BJ (cell line): ENCODE measurements around the gene FAM163A. TPM values are rescaled to one million over a fixed set of nuclear protein-coding genes. Genes with fewer than 3 reads are reported as not detected.

Source experiments
- CTCF ChIA-PET: fragments of 350-600 bp; formaldehyde crosslinking; extraction: SDS; loops from one replicate; lab custom pipeline; 2021; ENCODE audit warnings: antibody characterized with exemption, inconsistent platforms; lab: Yijun Ruan, JAX
- POLR2A ChIA-PET: fragments of 300-600 bp; sonication (Branson Sonifier 250); formaldehyde crosslinking; extraction: SDS; loops from one replicate; lab custom pipeline; 2021; ENCODE audit warnings: antibody characterized with exemption; lab: Charles Lee
- DNase-seq: peaks from one replicate; pipeline ENCODE4 v3.0.0-alpha.2; 2011; ENCODE audit warnings: low read depth
- H3K27me3 ChIP-seq: 2 replicates; pipeline ENCODE4 v1.6.0; 2011; ENCODE audit warnings: low read length; ENCODE audit not compliant: control insufficient read depth, insufficient read depth
- H3K36me3 ChIP-seq: 2 replicates; pipeline ENCODE4 v1.5.1; 2011; ENCODE audit warnings: low read length; ENCODE audit not compliant: control insufficient read depth, insufficient read depth
- H3K4me3 ChIP-seq: 2 replicates; pipeline ENCODE4 v1.5.1; 2011; ENCODE audit warnings: low read depth, mild to moderate bottlenecking, control low read depth, low read length
- CTCF ChIP-seq: IDR thresholded peaks from 2 replicates; pipeline ENCODE4 v1.5.1; 2011; ENCODE audit warnings: low read depth, mild to moderate bottlenecking, control low read depth, inconsistent platforms, low read length, moderate library complexity; ENCODE audit not compliant: insufficient read depth
- polyA plus RNA-seq: library from polyadenylated mRNA; depleted of rRNA; stranded (reverse); fragments of >200 nt; gene quantifications from 2 replicates; pipeline ENCODE4 v1.2.3, GENCODE V29; 2011

Gene FAM163A
- polyA plus RNA-seq, 1 experiment, result not detected

GRCh38 chr1:179761296-179761695 is 18.2 kb downstream of the FAM163A start:
- H3K4me3 ChIP-seq, result no peak overlapping the region
- no peaks in the 10 kb centered on the region for H3K36me3 ChIP-seq
- POLR2A ChIA-PET, result no interaction called here
- no peak for DNase-seq
- CTCF ChIA-PET, result interaction anchor here (0.7 to 1.3 kb wide), 2 partner anchors 48 to 53 kb away, joined by 3 to 9 read pairs; no protein-coding TSS in a partner anchor
- TF ChIP-seq CTCF, result no peak
- peaks cover 4% of the 10 kb centered on the region for H3K27me3 ChIP-seq

- Histone ChIP-seq H3K4me3 (no peak overlapping the region), H3K36me3 (no peaks in the 10 kb centered on the region), H3K27me3 (peaks cover 4% of the 10 kb centered on the region)
- CTCF ChIA-PET, result interaction anchor here (0.5 to 1.9 kb wide), 6 partner anchors 12 to 53 kb away, joined by 3 to 9 read pairs (median 4); no protein-coding TSS in a partner anchor
- POLR2A ChIA-PET, result no interaction called here
- TF ChIP-seq CTCF, result no peak
- no peak for DNase-seq
Measured at GRCh38 chr1:179761846-179762640, 19.0 kb downstream of the FAM163A start.

DNA sequence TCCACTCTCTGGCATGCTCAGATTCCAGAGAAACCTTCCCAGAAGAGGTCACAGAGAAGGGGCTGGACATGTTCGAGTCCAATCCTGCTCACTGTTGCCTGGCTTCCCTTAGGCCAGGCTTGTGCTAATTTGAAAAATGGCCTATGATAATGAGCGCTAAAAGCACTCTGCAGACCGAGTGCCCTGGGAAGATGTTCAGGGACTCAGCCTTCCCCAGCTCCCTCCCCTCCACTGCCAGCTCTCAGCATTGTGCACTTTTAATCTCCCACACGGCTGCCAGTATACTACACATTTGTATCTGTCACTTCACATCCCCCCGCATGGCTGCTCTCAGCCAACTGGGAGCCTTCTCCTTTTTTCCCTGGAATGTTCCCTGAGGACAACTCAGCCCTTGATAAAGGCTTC is 24.1 kb downstream of the FAM163A start:
- no peaks in the 10 kb centered on the region for H3K36me3 ChIP-seq
- H3K4me3 ChIP-seq, result no peak overlapping the region
- 0 out of 2 replicates have a peak, but pooled peaks cover 1% of the 10 kb centered on the region for H3K27me3 ChIP-seq
- ChIA-PET CTCF (no interaction called here), POLR2A (no interaction called here)
- no peak for TF ChIP-seq CTCF
- DNase-seq, result no peak

- POLR2A ChIA-PET, result no interaction called here
- CTCF ChIA-PET, result no interaction called here
- Histone ChIP-seq H3K27me3 (0 out of 2 replicates have a peak, but pooled peaks cover under 1% of the 10 kb centered on the region), H3K36me3 (no peaks in the 10 kb centered on the region), H3K4me3 (no peak overlapping the region)
- no peak for DNase-seq
- TF ChIP-seq CTCF, result no peak
Measured at GRCh38 chr1:179767996-179768395, 24.9 kb downstream of the FAM163A start.

- ChIA-PET CTCF (interaction anchor here (0.6 to 1.2 kb wide), 5 partner anchors 11 to 64 kb away, joined by 3 read pairs; no protein-coding TSS in a partner anchor), POLR2A (no interaction called here)
- peak; percentile 7; the same call in 1 of the 2 replicates for TF ChIP-seq CTCF
- DNase-seq, result no peak
- Histone ChIP-seq H3K36me3 (no peaks in the 10 kb centered on the region), H3K27me3 (no peaks in the 10 kb centered on the region), H3K4me3 (no peak overlapping the region)
Measured at GRCh38 chr1:179770887-179771502, 27.9 kb downstream of the FAM163A start.
